Activated T-cell treated with anti-CD3 and anti-CD28 coated beads, Interleukin-2, amount 50 U/mL, for 72 hours (primary cell): ENCODE results near the gene SYCN. TPM values are rescaled to one million over a fixed set of nuclear protein-coding genes. Genes with fewer than 3 reads are reported as not detected.
"Not testable (repeated sequence)": the region's sequence is repeated elsewhere in the genome, so short reads cannot be mapped to it uniquely, and the experiment has no call there.

Experiments
- ATAC-seq, 2 donors: fragments of 150-1000 bp; cut with Tn5 transposase; replicated peaks in 1 of 2; 2 replicates each; pipeline ENCODE4 v1.10.0; 2021; ENCODE audit warnings: moderate library complexity in 2 of 2, mild to moderate bottlenecking in 1 of 2
- DNase-seq, 2 donors: peaks; one replicate each; pipeline ENCODE4 v3.0.0; 2021 to 2022; ENCODE audit warnings: mixed read lengths in 1 of 2
- H3K27ac Mint-ChIP-seq: one replicate; pipeline ENCODE4 v1.8.0; 2022; ENCODE audit warnings: mild to moderate bottlenecking, moderate library complexity, mixed read lengths
- H3K27me3 Mint-ChIP-seq: one replicate; pipeline ENCODE4 v1.8.0; 2022; ENCODE audit warnings: low read depth, mixed read lengths
- H3K36me3 Mint-ChIP-seq, 2 donors: one replicate each; pipeline ENCODE4 v1.8.0; 2022; ENCODE audit warnings: mixed read lengths in 2 of 2, mild to moderate bottlenecking in 1 of 2; ENCODE audit not compliant: insufficient read depth in 2 of 2
- H3K4me1 Mint-ChIP-seq: one replicate; pipeline ENCODE4 v1.8.0; 2022; ENCODE audit warnings: low read depth, mixed read lengths
- H3K4me3 Mint-ChIP-seq, 2 donors: one replicate each; pipeline ENCODE4 v1.8.0; 2022; ENCODE audit warnings: mild to moderate bottlenecking in 2 of 2, mixed read lengths in 2 of 2, moderate library complexity in 2 of 2
- H3K9me3 Mint-ChIP-seq, 2 donors: one replicate each; pipeline ENCODE4 v1.8.0; 2022; ENCODE audit warnings: mixed read lengths in 2 of 2
- total RNA-seq, 2 donors: library from RNA; stranded (reverse); gene quantifications; one replicate each; pipeline ENCODE4 v1.2.3, GENCODE V29; 2022

Gene SYCN
- total RNA-seq, 2 donors from 2014 or later: not detected

- H3K27me3 Mint-ChIP-seq: no peaks in the 10 kb centered on the region
- no peaks in the 10 kb centered on the region for H3K36me3 Mint-ChIP-seq
- no peaks in the 10 kb centered on the region for H3K9me3 Mint-ChIP-seq
- DNase-seq (no peak), ATAC-seq (no peak)
- H3K27ac Mint-ChIP-seq: no peak overlapping the region
- H3K4me1 Mint-ChIP-seq: peaks cover 17% of the 10 kb centered on the region
- no peak overlapping the region for H3K4me3 Mint-ChIP-seq
Observed at GRCh38 chr19:39240421-39240820, 36.4 kb upstream of the SYCN start.

- Mint-ChIP-seq H3K9me3 (no peaks in the 10 kb centered on the region), H3K36me3 (no peaks in the 10 kb centered on the region), H3K27ac (no peak overlapping the region), H3K27me3 (no peaks in the 10 kb centered on the region), H3K4me1 (peaks cover 17% of the 10 kb centered on the region), H3K4me3 (no peak overlapping the region)
- no peak for DNase-seq
- ATAC-seq: no peak
Observed at GRCh38 chr19:39238944-39239343, 34.9 kb upstream of the SYCN start.

- Mint-ChIP-seq H3K27me3 (no peaks in the 10 kb centered on the region), H3K9me3 (no peaks in the 10 kb centered on the region), H3K4me1 (peaks cover 17% of the 10 kb centered on the region), H3K27ac (peak overlapping the region; percentile 39), H3K4me3 (peak overlapping the region; percentile 75 to 76), H3K36me3 (no peaks in the 10 kb centered on the region)
- ATAC-seq: no peak
- DNase-seq: no peak
Observed at GRCh38 chr19:39238209-39238608, 34.1 kb upstream of the SYCN start.

- no peaks in the 10 kb centered on the region for H3K27me3 Mint-ChIP-seq
- H3K27ac Mint-ChIP-seq: peak overlapping the region; percentile 39
Observed at GRCh38 chr19:39237200-39238184, 33.4 kb upstream of the SYCN start.

GRCh38 chr19:39236527-39236926 is 32.5 kb upstream of the SYCN start:
- no peaks in the 10 kb centered on the region for H3K36me3 Mint-ChIP-seq
- H3K27ac Mint-ChIP-seq: no peak overlapping the region
- H3K4me3 Mint-ChIP-seq: peak overlapping the region; percentile 28 to 76
- peaks cover 17% of the 10 kb centered on the region for H3K4me1 Mint-ChIP-seq
- no peaks in the 10 kb centered on the region for H3K9me3 Mint-ChIP-seq
- DNase-seq: peak; percentile 21 to 54
- H3K27me3 Mint-ChIP-seq: no peaks in the 10 kb centered on the region
- ATAC-seq: peak; percentile 71 to 88

More at GRCh38 chr19:39237200-39238184, 33.4 kb upstream of the SYCN start:
- peak overlapping the region; percentile 75 to 76 for H3K4me3 Mint-ChIP-seq
- H3K9me3 Mint-ChIP-seq: no peaks in the 10 kb centered on the region
- peak; percentile 49 to 54 for DNase-seq
- peaks cover 17% of the 10 kb centered on the region for H3K4me1 Mint-ChIP-seq
- ATAC-seq: peak; percentile 83 to 86
- no peaks in the 10 kb centered on the region for H3K36me3 Mint-ChIP-seq

GRCh38 chr19:39232708-39233107 is 28.6 kb upstream of the SYCN start:
- DNase-seq (no peak), ATAC-seq (no peak)
- no peak overlapping the region for H3K27ac Mint-ChIP-seq
- no peaks in the 10 kb centered on the region for H3K9me3 Mint-ChIP-seq
- no peaks in the 10 kb centered on the region for H3K36me3 Mint-ChIP-seq
- H3K4me1 Mint-ChIP-seq: peaks cover 8% of the 10 kb centered on the region
- H3K4me3 Mint-ChIP-seq: no peak overlapping the region
- H3K27me3 Mint-ChIP-seq: no peaks in the 10 kb centered on the region

- ATAC-seq (no peak), DNase-seq (no peak)
- H3K36me3 Mint-ChIP-seq: no peaks in the 10 kb centered on the region
- no peak overlapping the region for H3K4me3 Mint-ChIP-seq
- H3K4me1 Mint-ChIP-seq: no peaks in the 10 kb centered on the region
- peaks cover 10% of the 10 kb centered on the region for H3K27me3 Mint-ChIP-seq
- H3K27ac Mint-ChIP-seq: no peak overlapping the region
- no peaks in the 10 kb centered on the region for H3K9me3 Mint-ChIP-seq
Observed at GRCh38 chr19:39230096-39230764, 26.2 kb upstream of the SYCN start.

GRCh38 chr19:39224910-39225309 is 20.8 kb upstream of the SYCN start:
- peaks cover 29% of the 10 kb centered on the region for H3K27me3 Mint-ChIP-seq
- peaks cover 0 to 3% of the 10 kb centered on the region in 2 donors for H3K36me3 Mint-ChIP-seq
- no peak for DNase-seq
- H3K4me1 Mint-ChIP-seq: peaks cover 4% of the 10 kb centered on the region
- no peak overlapping the region for H3K27ac Mint-ChIP-seq
- H3K9me3 Mint-ChIP-seq: no peaks in the 10 kb centered on the region
- H3K4me3 Mint-ChIP-seq: no peak overlapping the region
- ATAC-seq: no peak

- Mint-ChIP-seq H3K9me3 (no peaks in the 10 kb centered on the region), H3K27me3 (peaks cover 35% of the 10 kb centered on the region), H3K36me3 (peaks cover 0 to 3% of the 10 kb centered on the region in 2 donors), H3K27ac (no peak overlapping the region), H3K4me3 (no peak overlapping the region), H3K4me1 (peaks cover 4% of the 10 kb centered on the region)
- ATAC-seq: no peak
- no peak for DNase-seq
Observed at GRCh38 chr19:39223703-39224279, 19.7 kb upstream of the SYCN start.

- H3K27ac Mint-ChIP-seq, H3K4me1 Mint-ChIP-seq, H3K36me3 Mint-ChIP-seq, H3K4me3 Mint-ChIP-seq, DNase-seq, H3K9me3 Mint-ChIP-seq, ATAC-seq: not testable (repeated sequence)
- H3K27me3 Mint-ChIP-seq: peaks cover 22% of the 10 kb centered on the region
Observed at GRCh38 chr19:39219108-39219507, 15.0 kb upstream of the SYCN start.

GRCh38 chr19:39218230-39219007 is 14.4 kb upstream of the SYCN start:
- Mint-ChIP-seq H3K4me1 (no peaks in the 10 kb centered on the region), H3K9me3 (no peaks in the 10 kb centered on the region), H3K4me3 (no peak overlapping the region), H3K27ac (no peak overlapping the region), H3K27me3 (peaks cover 22% of the 10 kb centered on the region), H3K36me3 (no peaks in the 10 kb centered on the region)
- ATAC-seq: no peak
- DNase-seq: no peak

GRCh38 chr19:39217094-39217493 is 13.0 kb upstream of the SYCN start:
- H3K36me3 Mint-ChIP-seq: no peaks in the 10 kb centered on the region
- H3K4me1 Mint-ChIP-seq: no peaks in the 10 kb centered on the region
- H3K27ac Mint-ChIP-seq: no peak overlapping the region
- ATAC-seq (no peak), DNase-seq (no peak)
- peaks cover 19% of the 10 kb centered on the region for H3K27me3 Mint-ChIP-seq
- H3K9me3 Mint-ChIP-seq: no peaks in the 10 kb centered on the region
- H3K4me3 Mint-ChIP-seq: no peak overlapping the region
